ENCODE measurements around the gene CALM3.

DNA sequence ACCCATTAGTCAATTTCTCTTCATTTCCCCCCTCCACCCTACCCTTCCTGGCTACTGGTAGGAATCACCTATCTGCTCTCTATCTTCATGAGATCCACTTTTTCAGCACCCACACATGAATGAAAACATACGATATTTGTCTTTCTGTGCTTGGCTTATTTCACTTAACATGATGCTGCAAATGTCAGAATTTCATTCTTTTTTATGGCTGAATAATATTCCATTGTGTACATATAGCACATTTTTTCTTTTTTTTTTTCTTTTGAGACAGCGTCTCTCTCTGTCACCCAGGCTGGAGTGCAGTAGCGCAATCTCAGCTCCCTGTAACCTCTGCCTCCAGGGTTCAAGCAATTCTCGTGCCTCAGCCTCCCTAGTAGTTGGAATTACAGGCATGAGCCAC, 9.9 kb upstream of the CALM3 start:
- TF ChIP-seq CEBPB (IDR thresholded peaks at IDR 0.05; ENCODE audit: borderline replicate concordance, low read depth, low read length) = no peak
- no peak for TF ChIP-seq ZNF776 (CRISPR knock-in tag; IDR thresholded peaks at IDR 0.05)
- no peak for TF ChIP-seq PBX3 (CRISPR knock-in tag; IDR thresholded peaks at IDR 0.05; ENCODE audit: borderline replicate concordance)
- no peak for TF ChIP-seq ERF (CRISPR knock-in tag; IDR thresholded peaks at IDR 0.05)
- TF ChIP-seq PRDM10 (CRISPR knock-in tag; IDR thresholded peaks at IDR 0.05; ENCODE audit: low read depth) = no peak
- no peak for TF ChIP-seq TCF12 (IDR thresholded peaks at IDR 0.05)
- TF ChIP-seq TCF12 (CRISPR knock-in tag; IDR thresholded peaks at IDR 0.05) = no peak
- no peak for TF ChIP-seq TCF7L2 (IDR thresholded peaks at IDR 0.05; ENCODE audit: low read depth, low read length)
- no peak for TF ChIP-seq BRF2 (CRISPR knock-in tag; IDR thresholded peaks at IDR 0.05)

Data from HepG2 (cell line).